Cortex of kidney (tissue), 1 donor: ENCODE results near the gene SPATA16.
"Not testable (repeated sequence)": the region's sequence is repeated elsewhere in the genome, so short reads cannot be mapped to it uniquely, and the experiment has no call there.

Experiments
- DNase-seq: peaks from one replicate; lab custom pipeline; 2025; lab: John Stamatoyannopoulos, UW

SPATA16 gene

GRCh38 chr3:173003956-173004355 is 137.1 kb downstream of the SPATA16 start:
- no peak for DNase-seq

GRCh38 chr3:173003471-173003870 is 137.6 kb downstream of the SPATA16 start:
- DNase-seq = no peak

- no peak for DNase-seq
Measured at GRCh38 chr3:173001622-173002021, 139.4 kb downstream of the SPATA16 start.

- DNase-seq = no peak
Measured at GRCh38 chr3:173000553-173000952, 140.5 kb downstream of the SPATA16 start.

GRCh38 chr3:172993412-172993811 is 147.6 kb downstream of the SPATA16 start:
- DNase-seq = no peak

GRCh38 chr3:172991424-172991996 is 149.5 kb downstream of the SPATA16 start:
- no peak for DNase-seq

- DNase-seq = no peak
Measured at GRCh38 chr3:172989373-172989772, 151.7 kb downstream of the SPATA16 start.

GRCh38 chr3:172987273-172987672 is 153.8 kb downstream of the SPATA16 start:
- no peak for DNase-seq

GRCh38 chr3:172984914-172985313 is 156.1 kb downstream of the SPATA16 start:
- no peak for DNase-seq

GRCh38 chr3:172982736-172983364 is 158.2 kb downstream of the SPATA16 start:
- DNase-seq = no peak

- no peak for DNase-seq
Measured at GRCh38 chr3:172981407-172981983, 159.5 kb downstream of the SPATA16 start.

GRCh38 chr3:172980849-172981248 is 160.2 kb downstream of the SPATA16 start:
- DNase-seq = no peak

- DNase-seq = no peak
Measured at GRCh38 chr3:172977696-172978095, 163.3 kb downstream of the SPATA16 start.

- DNase-seq = no peak
Measured at GRCh38 chr3:172974969-172975368, 166.1 kb downstream of the SPATA16 start.

GRCh38 chr3:172973799-172974198 is 167.2 kb downstream of the SPATA16 start:
- no peak for DNase-seq

GRCh38 chr3:172972717-172973116 is 168.3 kb downstream of the SPATA16 start:
- no peak for DNase-seq

GRCh38 chr3:172972067-172972466 is 169.0 kb downstream of the SPATA16 start:
- no peak for DNase-seq

GRCh38 chr3:172968646-172969045 is 172.4 kb downstream of the SPATA16 start:
- DNase-seq = no peak

- no peak for DNase-seq
Measured at GRCh38 chr3:172965256-172965655, 175.8 kb downstream of the SPATA16 start.

- DNase-seq = not testable (repeated sequence)
Measured at GRCh38 chr3:172960626-172961182, 180.3 kb downstream of the SPATA16 start.

GRCh38 chr3:172958565-172958964 is 182.5 kb downstream of the SPATA16 start:
- DNase-seq = no peak

GRCh38 chr3:172953571-172953970 is 187.5 kb downstream of the SPATA16 start:
- DNase-seq = no peak

GRCh38 chr3:172951511-172951910 is 189.5 kb downstream of the SPATA16 start:
- no peak for DNase-seq
